HepG2 (cell line): ENCODE data around the gene B4GALT3. TPM values are rescaled to one million over a fixed set of nuclear protein-coding genes. Genes with fewer than 3 reads are reported as not detected.

Source experiments
- AGO1 ChIP-seq: fragments of 200-400 bp; formaldehyde crosslinking; IDR thresholded peaks from 2 replicates; pipeline ENCODE4 v1.6.1; 2017; ENCODE audit warnings: mild to moderate bottlenecking, low read depth, low read length, moderate library complexity; ENCODE audit not compliant: poor library complexity, severe bottlenecking
- ATF7 ChIP-seq, 2 experiments: fragments of 450-650 bp in 1 of 2; sonication (generic) in 1 of 2; formaldehyde crosslinking in 1 of 2; IDR thresholded peaks; 2 replicates each; pipeline versions ENCODE4 v1.4.0 to v1.6.1; 2016 to 2020; ENCODE audit warnings: antibody characterized with exemption in 1 of 2, mild to moderate bottlenecking in 1 of 2, missing genetic modification reagents in 1 of 2
- FOSL2 ChIP-seq: sonication (generic); formaldehyde crosslinking; IDR thresholded peaks from 2 replicates; pipeline ENCODE4 v1.4.0; 2020; ENCODE audit warnings: missing genetic modification reagents
- HIVEP1 ChIP-seq: sonication (generic); formaldehyde crosslinking; IDR thresholded peaks from 2 replicates; pipeline ENCODE4 v1.4.0; 2020; ENCODE audit warnings: mild to moderate bottlenecking, missing genetic modification reagents
- KLF6 ChIP-seq: IDR thresholded peaks from 2 replicates; pipeline ENCODE4 v1.8.0; 2016; ENCODE audit warnings: missing biosample characterization, missing genetic modification reagents
- NAIF1 ChIP-seq: sonication (generic); formaldehyde crosslinking; IDR thresholded peaks from 2 replicates; pipeline ENCODE4 v1.5.0; 2020; ENCODE audit warnings: mild to moderate bottlenecking, missing genetic modification reagents, borderline replicate concordance
- NCOA5 ChIP-seq: sonication (generic); formaldehyde crosslinking; IDR thresholded peaks from 2 replicates; pipeline ENCODE4 v1.4.0; 2020; ENCODE audit warnings: missing genetic modification reagents
- RFXANK ChIP-seq: IDR thresholded peaks from 2 replicates; pipeline ENCODE4 v1.6.1; 2016
- SAFB2 ChIP-seq: sonication (generic); formaldehyde crosslinking; IDR thresholded peaks from 2 replicates; pipeline ENCODE4 v1.5.1; 2020; ENCODE audit warnings: missing genetic modification reagents, low read depth, mild to moderate bottlenecking, borderline replicate concordance
- SALL1 ChIP-seq: sonication (generic); formaldehyde crosslinking; IDR thresholded peaks from 2 replicates; pipeline ENCODE4 v1.8.0; 2022; ENCODE audit warnings: mild to moderate bottlenecking, missing genetic modification reagents
- SETDB1 ChIP-seq: sonication (generic); formaldehyde crosslinking; IDR thresholded peaks from 2 replicates; pipeline ENCODE4 v1.5.1; 2020; ENCODE audit warnings: missing genetic modification reagents, mild to moderate bottlenecking, borderline replicate concordance
- SMAD1 ChIP-seq: sonication (generic); formaldehyde crosslinking; IDR thresholded peaks from 2 replicates; pipeline ENCODE4 v1.4.0; 2020; ENCODE audit warnings: missing genetic modification reagents, low read depth, mild to moderate bottlenecking, borderline replicate concordance
- SUZ12 ChIP-seq: fragments of 150-350 bp; IDR thresholded peaks from 2 replicates; pipeline ENCODE4 v1.6.1; 2014; ENCODE audit warnings: low read depth, low read length
- U2AF1 ChIP-seq: fragments of 200-400 bp; formaldehyde crosslinking; optimal IDR thresholded peaks from 2 replicates; pipeline ENCODE3; 2017; ENCODE audit warnings: mild to moderate bottlenecking, low read depth, low read length
- YY1 ChIP-seq: IDR thresholded peaks from 2 replicates; pipeline ENCODE4 v1.6.1; 2011; ENCODE audit warnings: low read length, low read depth, moderate library complexity, mild to moderate bottlenecking; ENCODE audit not compliant: insufficient read depth, insufficient replicate concordance
- ZNF232 ChIP-seq: sonication (generic); formaldehyde crosslinking; IDR thresholded peaks from 2 replicates; pipeline ENCODE4 v1.4.0; 2020; ENCODE audit warnings: missing genetic modification reagents, borderline replicate concordance
- ZNF235 ChIP-seq: sonication (generic); formaldehyde crosslinking; IDR thresholded peaks from 2 replicates; pipeline ENCODE4 v1.8.1; 2023; ENCODE audit warnings: mild to moderate bottlenecking, missing genetic modification reagents, borderline replicate concordance
- ZNF451 ChIP-seq: sonication (generic); formaldehyde crosslinking; IDR thresholded peaks from 2 replicates; pipeline ENCODE4 v1.5.0; 2020; ENCODE audit warnings: mild to moderate bottlenecking, missing genetic modification reagents
- ZNF780A ChIP-seq: sonication (generic); formaldehyde crosslinking; IDR thresholded peaks from 2 replicates; pipeline ENCODE4 v1.8.0; 2022; ENCODE audit warnings: mild to moderate bottlenecking, missing genetic modification reagents, moderate library complexity
- polyA plus RNA-seq, 8 experiments: library from polyadenylated mRNA; depleted of rRNA in 3 of 8; stranded (reverse) in 7 of 8; unstranded in 1 of 8; fragments of >200 nt; fragmentation: Illumina TruSeq in 4 of 8; extraction: Trizol in 4 of 8; gene quantifications; 2 replicates each; pipeline versions ENCODE4 v1.2.1 to v1.2.3, GENCODE V29; 2011 to 2016; ENCODE audit warnings: low read depth in 4 of 8, missing spikeins in 1 of 8, mixed read lengths in 1 of 8; ENCODE audit not compliant: insufficient read depth in 1 of 8
- total RNA-seq, 5 experiments: library from RNA; depleted of rRNA; stranded (reverse); fragments of >200 nt; fragmentation: Illumina TruSeq; extraction: Trizol; gene quantifications; 2 replicates each; pipeline ENCODE4 v1.2.3, GENCODE V29; 2016; ENCODE audit warnings: low read depth in 1 of 5
- TF ChIP-seq, protein P1 (sequence below): sonication (generic); formaldehyde crosslinking; IDR thresholded peaks from 2 replicates; pipeline ENCODE4 v1.4.0; 2020; ENCODE audit warnings: missing genetic modification reagents, mild to moderate bottlenecking, borderline replicate concordance
- TF ChIP-seq, protein P2 (sequence below), 2 experiments: sonication (generic) in 1 of 2; formaldehyde crosslinking in 1 of 2; IDR thresholded peaks; 2 replicates each; pipeline versions ENCODE4 v1.4.0 to v1.6.1; 2018 to 2020; ENCODE audit warnings: missing genetic modification reagents in 2 of 2, borderline replicate concordance in 1 of 2, low read depth in 1 of 2, mild to moderate bottlenecking in 1 of 2, missing biosample characterization in 1 of 2
- TF ChIP-seq, protein P3 (sequence below): sonication (generic); formaldehyde crosslinking; IDR thresholded peaks from 2 replicates; pipeline ENCODE4 v1.4.0; 2020; ENCODE audit warnings: missing genetic modification reagents, low read depth, mild to moderate bottlenecking, borderline replicate concordance

The B4GALT3 gene
- total and polyA plus RNA-seq, 2 of the 13 experiments (the other 11 are each of a cell fraction or from before 2014, with no cell fraction given), result 35.6 to 40.4 TPM

DNA sequence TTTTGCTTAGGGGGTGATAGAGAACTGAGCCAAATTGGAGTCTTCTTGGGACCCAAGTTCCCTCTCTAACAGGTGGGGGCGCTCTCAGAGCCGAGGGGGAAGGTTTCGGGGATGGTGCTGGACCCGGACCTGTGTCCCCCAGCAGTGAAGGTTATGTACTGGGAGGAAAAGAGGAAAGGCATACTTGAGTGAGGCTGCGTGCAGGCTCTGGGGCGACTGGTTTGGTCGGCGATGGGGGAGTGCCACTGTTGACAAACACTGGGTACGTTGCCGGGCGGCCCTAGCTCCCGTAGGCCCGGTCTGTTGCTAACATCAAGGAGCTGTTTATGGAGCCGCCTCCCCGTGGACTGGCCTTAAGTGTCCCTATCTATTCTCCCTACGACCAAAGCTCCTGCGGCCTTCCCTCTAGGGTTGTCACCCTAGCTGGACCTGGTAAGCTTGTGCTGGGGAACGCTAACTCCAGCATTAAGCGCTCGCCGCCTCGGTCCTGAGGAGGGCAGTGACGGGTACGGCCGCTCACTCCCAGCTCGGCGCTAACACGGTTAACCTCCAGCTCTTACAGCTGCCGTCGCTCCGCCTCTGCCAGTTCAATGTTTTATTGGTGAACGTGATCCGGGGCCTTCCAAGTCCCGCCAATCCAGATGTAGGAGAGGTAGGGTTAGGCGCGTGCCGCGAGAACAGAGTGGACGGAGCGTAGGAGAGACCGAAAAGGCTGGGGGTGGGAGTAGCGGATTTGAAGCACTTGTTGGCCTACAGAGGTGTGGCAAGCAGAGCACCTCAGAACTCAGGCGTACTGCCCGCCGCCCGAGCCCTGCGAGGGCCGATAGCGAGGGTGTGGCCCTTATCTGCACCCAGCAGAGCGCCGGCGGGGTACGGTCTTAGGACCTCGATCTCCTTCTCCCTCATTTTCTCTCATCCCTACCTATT, 11.3 kb downstream of the B4GALT3 start, which contains the start of gene PPOX (continued):
- TF ChIP-seq YY1 (peak; percentile 52), ATF7 (IDR thresholded peaks at IDR 0.05) (no peak), ATF7 (CRISPR knock-in tag; IDR thresholded peaks at IDR 0.05) (no peak), SALL1 (CRISPR knock-in tag) (peak; percentile 64), HIVEP1 (CRISPR knock-in tag) (peak; percentile 62), RFXANK (CRISPR knock-in tag) (no peak), SETDB1 (no peak), ZNF232 (CRISPR knock-in tag) (no peak), FOSL2 (CRISPR knock-in tag) (no peak), SMAD1 (CRISPR knock-in tag) (no peak), SUZ12 (no peak), NCOA5 (no peak), ZNF235 (CRISPR knock-in tag) (no peak), NAIF1 (CRISPR knock-in tag) (no peak), ZNF451 (CRISPR knock-in tag) (no peak), SAFB2 (peak; percentile 49; the same call in 1 of the 2 replicates), U2AF1 (no peak), ZNF780A (CRISPR knock-in tag) (no peak), KLF6 (CRISPR knock-in tag) (no peak), AGO1 (peak; percentile 49)
- TF ChIP-seq, protein P1, sequence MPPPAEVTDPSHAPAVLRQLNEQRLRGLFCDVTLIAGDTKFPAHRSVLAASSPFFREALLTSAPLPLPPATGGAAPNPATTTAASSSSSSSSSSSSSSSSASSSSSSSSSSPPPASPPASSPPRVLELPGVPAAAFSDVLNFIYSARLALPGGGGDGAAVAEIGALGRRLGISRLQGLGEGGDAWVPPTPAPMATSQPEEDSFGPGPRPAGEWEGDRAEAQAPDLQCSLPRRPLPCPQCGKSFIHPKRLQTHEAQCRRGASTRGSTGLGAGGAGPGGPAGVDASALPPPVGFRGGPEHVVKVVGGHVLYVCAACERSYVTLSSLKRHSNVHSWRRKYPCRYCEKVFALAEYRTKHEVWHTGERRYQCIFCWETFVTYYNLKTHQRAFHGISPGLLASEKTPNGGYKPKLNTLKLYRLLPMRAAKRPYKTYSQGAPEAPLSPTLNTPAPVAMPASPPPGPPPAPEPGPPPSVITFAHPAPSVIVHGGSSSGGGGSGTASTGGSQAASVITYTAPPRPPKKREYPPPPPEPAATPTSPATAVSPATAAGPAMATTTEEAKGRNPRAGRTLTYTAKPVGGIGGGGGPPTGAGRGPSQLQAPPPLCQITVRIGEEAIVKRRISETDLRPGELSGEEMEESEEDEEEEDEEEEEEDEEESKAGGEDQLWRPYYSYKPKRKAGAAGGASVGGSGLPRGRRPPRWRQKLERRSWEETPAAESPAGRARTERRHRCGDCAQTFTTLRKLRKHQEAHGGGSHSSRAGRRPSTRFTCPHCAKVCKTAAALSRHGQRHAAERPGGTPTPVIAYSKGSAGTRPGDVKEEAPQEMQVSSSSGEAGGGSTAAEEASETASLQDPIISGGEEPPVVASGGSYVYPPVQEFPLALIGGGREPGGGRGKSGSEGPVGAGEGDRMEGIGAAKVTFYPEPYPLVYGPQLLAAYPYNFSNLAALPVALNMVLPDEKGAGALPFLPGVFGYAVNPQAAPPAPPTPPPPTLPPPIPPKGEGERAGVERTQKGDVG (CRISPR knock-in tag), result no peak
- TF ChIP-seq, protein P2, sequence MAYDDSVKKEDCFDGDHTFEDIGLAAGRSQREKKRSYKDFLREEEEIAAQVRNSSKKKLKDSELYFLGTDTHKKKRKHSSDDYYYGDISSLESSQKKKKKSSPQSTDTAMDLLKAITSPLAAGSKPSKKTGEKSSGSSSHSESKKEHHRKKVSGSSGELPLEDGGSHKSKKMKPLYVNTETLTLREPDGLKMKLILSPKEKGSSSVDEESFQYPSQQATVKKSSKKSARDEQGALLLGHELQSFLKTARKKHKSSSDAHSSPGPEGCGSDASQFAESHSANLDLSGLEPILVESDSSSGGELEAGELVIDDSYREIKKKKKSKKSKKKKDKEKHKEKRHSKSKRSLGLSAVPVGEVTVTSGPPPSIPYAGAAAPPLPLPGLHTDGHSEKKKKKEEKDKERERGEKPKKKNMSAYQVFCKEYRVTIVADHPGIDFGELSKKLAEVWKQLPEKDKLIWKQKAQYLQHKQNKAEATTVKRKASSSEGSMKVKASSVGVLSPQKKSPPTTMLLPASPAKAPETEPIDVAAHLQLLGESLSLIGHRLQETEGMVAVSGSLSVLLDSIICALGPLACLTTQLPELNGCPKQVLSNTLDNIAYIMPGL (CRISPR knock-in tag; IDR thresholded peaks at IDR 0.05; ENCODE audit: borderline replicate concordance in 1 of 2, low read depth in 1 of 2), result peak; percentile 84 to 89
- TF ChIP-seq, protein P3, sequence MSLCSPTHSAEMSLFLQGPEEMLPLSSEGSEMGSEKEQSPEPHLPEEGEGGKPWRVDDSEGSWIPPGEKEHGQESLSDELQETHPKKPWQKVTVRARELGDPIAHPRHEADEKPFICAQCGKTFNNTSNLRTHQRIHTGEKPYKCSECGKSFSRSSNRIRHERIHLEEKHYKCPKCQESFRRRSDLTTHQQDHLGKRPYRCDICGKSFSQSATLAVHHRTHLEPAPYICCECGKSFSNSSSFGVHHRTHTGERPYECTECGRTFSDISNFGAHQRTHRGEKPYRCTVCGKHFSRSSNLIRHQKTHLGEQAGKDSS (CRISPR knock-in tag), result no peak
